Occipital lobe (tissue), 2 donors: ENCODE data around the gene GSTT4. TPM values are rescaled to one million over a fixed set of nuclear protein-coding genes. Genes with fewer than 3 reads are reported as not detected.
"Not testable (repeated sequence)": the region's sequence is repeated elsewhere in the genome, so short reads cannot be mapped to it uniquely, and the experiment has no call there.

Experiments used
- DNase-seq: peaks from one replicate; lab custom pipeline; 2025; lab: John Stamatoyannopoulos, UW
- total RNA-seq: library from RNA; depleted of rRNA; stranded (reverse); fragments of >200 nt; gene quantifications from one replicate; pipeline ENCODE4 v1.2.3, GENCODE V29; 2014

Gene GSTT4
- total RNA-seq, 1 donor from 2014 or later = not detected

GRCh38 chr22:23989583-23990244 is 15.5 kb downstream of the GSTT4 start:
- not testable (repeated sequence) for DNase-seq

- DNase-seq = not testable (repeated sequence)
Observed at GRCh38 chr22:23986538-23987178, 18.6 kb downstream of the GSTT4 start.

- not testable (repeated sequence) for DNase-seq
Observed at GRCh38 chr22:23986089-23986488, 19.2 kb downstream of the GSTT4 start.

- DNase-seq = no peak
Observed at GRCh38 chr22:23984430-23984829, 20.8 kb downstream of the GSTT4 start.

GRCh38 chr22:23980567-23980966 is 24.7 kb downstream of the GSTT4 start:
- not testable (repeated sequence) for DNase-seq

- not testable (repeated sequence) for DNase-seq
Observed at GRCh38 chr22:23979557-23980240, 25.6 kb downstream of the GSTT4 start, which contains the start of gene GSTT2. GSTT2 (plus strand) TSS chr22:23980134.

- not testable (repeated sequence) for DNase-seq
Observed at GRCh38 chr22:23977304-23977703, 27.9 kb downstream of the GSTT4 start.

- not testable (repeated sequence) for DNase-seq
Observed at GRCh38 chr22:23974836-23975352, 30.4 kb downstream of the GSTT4 start.

GRCh38 chr22:23974345-23974744 is 30.9 kb downstream of the GSTT4 start, which contains the start of gene DDT:
DDT (minus strand) TSS chr22:23974441; CDS start chr22:23974414, 27 bp downstream.
- DNase-seq = not testable (repeated sequence)

- DNase-seq = not testable (repeated sequence)
Observed at GRCh38 chr22:23971927-23972326, 33.3 kb downstream of the GSTT4 start.

- DNase-seq = no peak
Observed at GRCh38 chr22:23970816-23971486, 34.3 kb downstream of the GSTT4 start.

- no peak for DNase-seq
Observed at GRCh38 chr22:23970201-23970641, 35.0 kb downstream of the GSTT4 start.

GRCh38 chr22:23969071-23969470 is 36.2 kb downstream of the GSTT4 start:
- DNase-seq = no peak

GRCh38 chr22:23966568-23966967 is 38.7 kb downstream of the GSTT4 start, which contains the start of gene DDTL:
DDTL (plus strand) TSS chr22:23966888; CDS start chr22:23966915, 27 bp downstream.
- not testable (repeated sequence) for DNase-seq

- DNase-seq = not testable (repeated sequence)
Observed at GRCh38 chr22:23966094-23966493, 39.2 kb downstream of the GSTT4 start.

GRCh38 chr22:23961084-23961771 is 44.0 kb downstream of the GSTT4 start, which contains the start of gene GSTT2B:
GSTT2B (minus strand) TSS chr22:23961195; CDS start chr22:23961131, 64 bp downstream.
- not testable (repeated sequence) for DNase-seq

- peak; percentile 49 for DNase-seq
Observed at GRCh38 chr22:23956301-23956900, 48.9 kb downstream of the GSTT4 start.

GRCh38 chr22:23955886-23956285 is 49.4 kb downstream of the GSTT4 start:
- not testable (repeated sequence) for DNase-seq

- not testable (repeated sequence) for DNase-seq
Observed at GRCh38 chr22:23954991-23955305, 50.3 kb downstream of the GSTT4 start.
